T-helper 2 cell treated with Interferon-gamma antibody and Interleukin-4, amounts not matched to agents 5 μg/mL and 100 μg/mL, for 36 hours (primary cell): ENCODE results near the gene ZNF726.
"Not testable (repeated sequence)": the region's sequence is repeated elsewhere in the genome, so short reads cannot be mapped to it uniquely, and the experiment has no call there.

Source experiments
- DNase-seq: peaks from one replicate; pipeline ENCODE4 v3.0.0; 2021; ENCODE audit warnings: low spot score
- H3K27ac Mint-ChIP-seq: one replicate; pipeline ENCODE4 v1.8.0; 2021; ENCODE audit warnings: mild to moderate bottlenecking, mixed read lengths
- H3K27me3 Mint-ChIP-seq: one replicate; pipeline ENCODE4 v1.8.0; 2021; ENCODE audit warnings: low read depth, mixed read lengths
- H3K36me3 Mint-ChIP-seq: one replicate; pipeline ENCODE4 v1.8.0; 2021; ENCODE audit warnings: low read depth, mixed read lengths
- H3K4me1 Mint-ChIP-seq: one replicate; pipeline ENCODE4 v1.8.0; 2021; ENCODE audit warnings: low read depth, mixed read lengths
- H3K4me3 Mint-ChIP-seq: one replicate; pipeline ENCODE4 v1.8.0; 2022; ENCODE audit warnings: mild to moderate bottlenecking, moderate library complexity, mixed read lengths
- H3K9me3 Mint-ChIP-seq: one replicate; pipeline ENCODE4 v1.8.0; 2021; ENCODE audit warnings: mixed read lengths

Gene ZNF726

GRCh38 chr19:23963881-23964280 is 49.2 kb downstream of the ZNF726 start:
- H3K27me3 Mint-ChIP-seq, H3K4me1 Mint-ChIP-seq, H3K4me3 Mint-ChIP-seq, DNase-seq, H3K36me3 Mint-ChIP-seq, H3K27ac Mint-ChIP-seq: not testable (repeated sequence)
- peaks cover 48% of the 10 kb centered on the region for H3K9me3 Mint-ChIP-seq

- not testable (repeated sequence) for H3K27me3 Mint-ChIP-seq, H3K27ac Mint-ChIP-seq, DNase-seq, H3K36me3 Mint-ChIP-seq, H3K4me3 Mint-ChIP-seq, H3K4me1 Mint-ChIP-seq
- H3K9me3 Mint-ChIP-seq: peaks cover 45% of the 10 kb centered on the region
Measured at GRCh38 chr19:23964334-23964733, 49.6 kb downstream of the ZNF726 start.

GRCh38 chr19:23969630-23970029 is 54.9 kb downstream of the ZNF726 start:
- Mint-ChIP-seq H3K4me3 (no peak overlapping the region), H3K36me3 (no peaks in the 10 kb centered on the region), H3K4me1 (no peaks in the 10 kb centered on the region), H3K27ac (no peak overlapping the region), H3K27me3 (no peaks in the 10 kb centered on the region), H3K9me3 (peaks cover 47% of the 10 kb centered on the region)
- no peak for DNase-seq

- no peaks in the 10 kb centered on the region for H3K36me3 Mint-ChIP-seq
- H3K4me3 Mint-ChIP-seq: no peak overlapping the region
- H3K9me3 Mint-ChIP-seq: peaks cover 52% of the 10 kb centered on the region
- no peaks in the 10 kb centered on the region for H3K27me3 Mint-ChIP-seq
- DNase-seq: no peak
- H3K27ac Mint-ChIP-seq: no peak overlapping the region
- H3K4me1 Mint-ChIP-seq: no peaks in the 10 kb centered on the region
Measured at GRCh38 chr19:23971598-23971997, 56.9 kb downstream of the ZNF726 start.

GRCh38 chr19:23972161-23972560 is 57.5 kb downstream of the ZNF726 start:
- no peak overlapping the region for H3K4me3 Mint-ChIP-seq

GRCh38 chr19:23974941-23975340 is 60.3 kb downstream of the ZNF726 start:
- H3K4me1 Mint-ChIP-seq: no peaks in the 10 kb centered on the region
- no peaks in the 10 kb centered on the region for H3K36me3 Mint-ChIP-seq
- H3K9me3 Mint-ChIP-seq: peaks cover 53% of the 10 kb centered on the region
- no peak for DNase-seq
- no peaks in the 10 kb centered on the region for H3K27me3 Mint-ChIP-seq
- no peak overlapping the region for H3K4me3 Mint-ChIP-seq
- no peak overlapping the region for H3K27ac Mint-ChIP-seq

More at GRCh38 chr19:23972161-23972560, 57.5 kb downstream of the ZNF726 start:
- H3K4me1 Mint-ChIP-seq: no peaks in the 10 kb centered on the region
- no peaks in the 10 kb centered on the region for H3K27me3 Mint-ChIP-seq
- H3K36me3 Mint-ChIP-seq: no peaks in the 10 kb centered on the region
- H3K9me3 Mint-ChIP-seq: peaks cover 50% of the 10 kb centered on the region
- DNase-seq: no peak
- H3K27ac Mint-ChIP-seq: no peak overlapping the region

- peaks cover 58% of the 10 kb centered on the region for H3K9me3 Mint-ChIP-seq
- H3K27me3 Mint-ChIP-seq, H3K27ac Mint-ChIP-seq, H3K4me1 Mint-ChIP-seq, DNase-seq, H3K4me3 Mint-ChIP-seq, H3K36me3 Mint-ChIP-seq: not testable (repeated sequence)
Measured at GRCh38 chr19:23976631-23977030, 61.9 kb downstream of the ZNF726 start.

- H3K27me3 Mint-ChIP-seq, DNase-seq, H3K27ac Mint-ChIP-seq, H3K36me3 Mint-ChIP-seq, H3K4me1 Mint-ChIP-seq, H3K4me3 Mint-ChIP-seq: not testable (repeated sequence)
- peaks cover 63% of the 10 kb centered on the region for H3K9me3 Mint-ChIP-seq
Measured at GRCh38 chr19:23977256-23977655, 62.6 kb downstream of the ZNF726 start.

- H3K9me3 Mint-ChIP-seq: peaks cover 59% of the 10 kb centered on the region
- H3K36me3 Mint-ChIP-seq: no peaks in the 10 kb centered on the region
- no peak for DNase-seq
- H3K27ac Mint-ChIP-seq: no peak overlapping the region
- H3K27me3 Mint-ChIP-seq: no peaks in the 10 kb centered on the region
- no peaks in the 10 kb centered on the region for H3K4me1 Mint-ChIP-seq
- no peak overlapping the region for H3K4me3 Mint-ChIP-seq
Measured at GRCh38 chr19:23978068-23978467, 63.4 kb downstream of the ZNF726 start.

- H3K4me3 Mint-ChIP-seq: no peak overlapping the region
- no peaks in the 10 kb centered on the region for H3K36me3 Mint-ChIP-seq
- H3K4me1 Mint-ChIP-seq: no peaks in the 10 kb centered on the region
- H3K27ac Mint-ChIP-seq: no peak overlapping the region
- peaks cover 64% of the 10 kb centered on the region for H3K9me3 Mint-ChIP-seq
- no peak for DNase-seq
- no peaks in the 10 kb centered on the region for H3K27me3 Mint-ChIP-seq
Measured at GRCh38 chr19:23980805-23981204, 66.1 kb downstream of the ZNF726 start.

- Mint-ChIP-seq H3K27ac (no peak overlapping the region), H3K4me1 (no peaks in the 10 kb centered on the region), H3K27me3 (no peaks in the 10 kb centered on the region), H3K36me3 (no peaks in the 10 kb centered on the region), H3K4me3 (no peak overlapping the region), H3K9me3 (peaks cover 64% of the 10 kb centered on the region)
- no peak for DNase-seq
Measured at GRCh38 chr19:23981863-23982262, 67.2 kb downstream of the ZNF726 start.

- Mint-ChIP-seq H3K4me1 (no peaks in the 10 kb centered on the region), H3K4me3 (no peak overlapping the region), H3K9me3 (peaks cover 70% of the 10 kb centered on the region), H3K27me3 (no peaks in the 10 kb centered on the region), H3K27ac (no peak overlapping the region), H3K36me3 (no peaks in the 10 kb centered on the region)
- no peak for DNase-seq
Measured at GRCh38 chr19:23983406-23983805, 68.7 kb downstream of the ZNF726 start.
